Measurements from ENCODE around the gene GPATCH1.

GPATCH1 gene

GRCh38 chr19:33048806-33049676 lies 31.9 kb upstream of the GPATCH1 start:
- no peak for TF ChIP-seq JUND (IDR thresholded peaks at IDR 0.05; ENCODE audit: low read depth)
- DNase-seq (ENCODE audit: low read depth in 1 of 2, low spot score in 1 of 2), result no peak
- in situ Hi-C loops (cut with HindIII; ENCODE audit: low pct_unique_long_range_greater_than_20kb, low sequenced_read_pairs), result no loop called here

GRCh38 chr19:33050110-33050509 lies 30.9 kb upstream of the GPATCH1 start:
- in situ Hi-C loops (cut with HindIII; ENCODE audit: low pct_unique_long_range_greater_than_20kb, low sequenced_read_pairs), result no loop called here
- no peak for DNase-seq (ENCODE audit: low read depth in 1 of 2, low spot score in 1 of 2)
- TF ChIP-seq JUND (IDR thresholded peaks at IDR 0.05; ENCODE audit: low read depth), result no peak

GRCh38 chr19:33052352-33052972 lies 28.5 kb upstream of the GPATCH1 start:
- in situ Hi-C loops (cut with HindIII; ENCODE audit: low pct_unique_long_range_greater_than_20kb, low sequenced_read_pairs), result no loop called here
- DNase-seq (ENCODE audit: low read depth in 1 of 2, low spot score in 1 of 2), result peak in 1 of 2 experiments; percentile 32

GRCh38 chr19:33054623-33055022 lies 26.4 kb upstream of the GPATCH1 start:
- in situ Hi-C loops (cut with HindIII; ENCODE audit: low pct_unique_long_range_greater_than_20kb, low sequenced_read_pairs), result no loop called here
- peak in 1 of 2 experiments; percentile 61 for DNase-seq (ENCODE audit: low read depth in 1 of 2, low spot score in 1 of 2)
- TF ChIP-seq JUND (IDR thresholded peaks at IDR 0.05; ENCODE audit: low read depth), result no peak

More at GRCh38 chr19:33052352-33052972, 28.5 kb upstream of the GPATCH1 start:
- no peak for TF ChIP-seq JUND (IDR thresholded peaks at IDR 0.05; ENCODE audit: low read depth)

GRCh38 chr19:33055718-33056117 lies 25.3 kb upstream of the GPATCH1 start:
- no peak for TF ChIP-seq JUND (IDR thresholded peaks at IDR 0.05; ENCODE audit: low read depth)
- no peak for DNase-seq (ENCODE audit: low read depth in 1 of 2, low spot score in 1 of 2)
- in situ Hi-C loops (cut with HindIII; ENCODE audit: low pct_unique_long_range_greater_than_20kb, low sequenced_read_pairs), result no loop called here

GRCh38 chr19:33060586-33060985 lies 20.4 kb upstream of the GPATCH1 start:
- in situ Hi-C loops (cut with HindIII; ENCODE audit: low pct_unique_long_range_greater_than_20kb, low sequenced_read_pairs), result no loop called here
- TF ChIP-seq JUND (IDR thresholded peaks at IDR 0.05; ENCODE audit: low read depth), result no peak
- no peak for DNase-seq (ENCODE audit: low read depth in 1 of 2, low spot score in 1 of 2)

- no peak for DNase-seq (ENCODE audit: low read depth in 1 of 2, low spot score in 1 of 2)
- in situ Hi-C loops (cut with HindIII; ENCODE audit: low pct_unique_long_range_greater_than_20kb, low sequenced_read_pairs), result no loop called here
- TF ChIP-seq JUND (IDR thresholded peaks at IDR 0.05; ENCODE audit: low read depth), result no peak
Observed at GRCh38 chr19:33062902-33063301, 18.1 kb upstream of the GPATCH1 start.

- no peak for TF ChIP-seq JUND (IDR thresholded peaks at IDR 0.05; ENCODE audit: low read depth)
- in situ Hi-C loops (cut with HindIII; ENCODE audit: low pct_unique_long_range_greater_than_20kb, low sequenced_read_pairs), result no loop called here
- no peak for DNase-seq (ENCODE audit: low read depth in 1 of 2, low spot score in 1 of 2)
Observed at GRCh38 chr19:33063356-33063752, 17.6 kb upstream of the GPATCH1 start.

- no peak for TF ChIP-seq JUND (IDR thresholded peaks at IDR 0.05; ENCODE audit: low read depth)
- in situ Hi-C loops (cut with HindIII; ENCODE audit: low pct_unique_long_range_greater_than_20kb, low sequenced_read_pairs), result no loop called here
- DNase-seq (ENCODE audit: low read depth in 1 of 2, low spot score in 1 of 2), result no peak
Observed at GRCh38 chr19:33063753-33064457, 17.1 kb upstream of the GPATCH1 start.

- DNase-seq (ENCODE audit: low read depth in 1 of 2, low spot score in 1 of 2), result peak; percentile 54 to 70
- no peak for TF ChIP-seq JUND (IDR thresholded peaks at IDR 0.05; ENCODE audit: low read depth)
- in situ Hi-C loops (cut with HindIII; ENCODE audit: low pct_unique_long_range_greater_than_20kb, low sequenced_read_pairs), result no loop called here
Observed at GRCh38 chr19:33064458-33064791, 16.6 kb upstream of the GPATCH1 start.

GRCh38 chr19:33064792-33065550 lies 16.0 kb upstream of the GPATCH1 start, which contains the start of gene RHPN2:
Gene RHPN2 (minus strand): TSS chr19:33064888. CDS start chr19:33064852, 36 bp downstream.
- no peak for TF ChIP-seq JUND (IDR thresholded peaks at IDR 0.05; ENCODE audit: low read depth)
- DNase-seq (ENCODE audit: low read depth in 1 of 2, low spot score in 1 of 2), result peak; percentile 73 to 81
- in situ Hi-C loops (cut with HindIII; ENCODE audit: low pct_unique_long_range_greater_than_20kb, low sequenced_read_pairs), result no loop called here

GRCh38 chr19:33066543-33066942 lies 14.4 kb upstream of the GPATCH1 start:
- in situ Hi-C loops (cut with HindIII; ENCODE audit: low pct_unique_long_range_greater_than_20kb, low sequenced_read_pairs), result no loop called here

More at GRCh38 chr19:33066543-33066942, 14.4 kb upstream of the GPATCH1 start:
- DNase-seq (ENCODE audit: low read depth in 1 of 2, low spot score in 1 of 2), result no peak
- no peak for TF ChIP-seq JUND (IDR thresholded peaks at IDR 0.05; ENCODE audit: low read depth)

Data from T47D (cell line).